Spleen (tissue), 13 donors: Measurements from ENCODE around the gene SPRR2B. TPM values are rescaled to one million over a fixed set of nuclear protein-coding genes. Genes with fewer than 3 reads are reported as not detected.
"Not testable (repeated sequence)": the region's sequence is repeated elsewhere in the genome, so short reads cannot be mapped to it uniquely, and the experiment has no call there.

ENCODE experiments used
- DNase-seq: peaks from one replicate; pipeline ENCODE4 v3.0.0-alpha.2; 2020
- H3K27ac ChIP-seq, 8 donors: fragments of 200-600 bp; sonication (generic) in 7 of 8; 1 replicate in 4 of 8; 2 replicates in 4 of 8; pipeline versions ENCODE4 v1.5.0 to v1.8.0; 2016 to 2021; ENCODE audit warnings: inconsistent platforms in 4 of 8, mild to moderate bottlenecking in 4 of 8, moderate library complexity in 1 of 8
- H3K27me3 ChIP-seq, 7 donors: fragments of 200-600 bp; sonication (generic) in 6 of 7; replicated peaks in 1 of 7; 1 replicate in 4 of 7; 2 replicates in 3 of 7; pipeline versions ENCODE4 v1.5.0 to v1.8.0; 2016 to 2021; ENCODE audit warnings: inconsistent platforms in 3 of 7, mild to moderate bottlenecking in 1 of 7
- H3K36me3 ChIP-seq, 6 donors: fragments of 200-600 bp; sonication (generic) in 5 of 6; 1 replicate in 4 of 6; 2 replicates in 2 of 6; pipeline versions ENCODE4 v1.5.0 to v1.8.0; 2016 to 2021; ENCODE audit warnings: inconsistent platforms in 2 of 6
- H3K4me1 ChIP-seq, 6 donors: fragments of 200-600 bp; sonication (generic) in 5 of 6; 1 replicate in 3 of 6; 2 replicates in 3 of 6; pipeline versions ENCODE4 v1.5.0 to v1.8.0; 2016 to 2021; ENCODE audit warnings: inconsistent platforms in 3 of 6
- H3K4me3 ChIP-seq, 8 donors: fragments of 200-600 bp; sonication (generic) in 7 of 8; 1 replicate in 4 of 8; 2 replicates in 4 of 8; pipeline versions ENCODE4 v1.5.0 to v1.8.0; 2016 to 2021; ENCODE audit warnings: inconsistent platforms in 4 of 8, mild to moderate bottlenecking in 4 of 8, moderate library complexity in 2 of 8
- H3K9me3 ChIP-seq, 8 donors: fragments of 200-600 bp; sonication (generic) in 7 of 8; 1 replicate in 4 of 8; 2 replicates in 4 of 8; pipeline versions ENCODE4 v1.5.0 to v1.8.0; 2016 to 2021; ENCODE audit warnings: inconsistent platforms in 4 of 8
- CTCF ChIP-seq, 11 experiments: fragments of 200-600 bp in 7 of 11; fragments of 450-650 bp in 4 of 11; sonication (generic) in 4 of 11; IDR thresholded peaks in 8 of 11; conservative IDR thresholded peaks in 3 of 11; 1 replicate in 7 of 11; 2 replicates in 4 of 11; pipeline versions ENCODE4 v1.4.0 to v1.8.0; 2016 to 2021; ENCODE audit warnings: antibody characterized with exemption in 11 of 11, inconsistent platforms in 4 of 11, mild to moderate bottlenecking in 1 of 11
- POLR2A ChIP-seq, 3 donors: fragments of 450-650 bp; IDR thresholded peaks; one replicate each; pipeline ENCODE4 v1.5.1; 2017; ENCODE audit warnings: antibody characterized with exemption in 3 of 3, mild to moderate bottlenecking in 1 of 3
- POLR2AphosphoS5 ChIP-seq, 3 donors: sonication (generic); formaldehyde crosslinking; IDR thresholded peaks; one replicate each; pipeline ENCODE4 v1.5.1; 2017; ENCODE audit warnings: antibody characterized with exemption in 3 of 3
- WGBS, 5 donors: extraction: QIAGEN DNeasy Blood & Tissue Kit in 3 of 5; methylation state at CpG; one replicate each; pipeline versions ENCODE4 v1.1.5 to v1.1.7; 2013 to 2018; 5-methylcytosine and 5-hydroxymethylcytosine counted together
- intact Hi-C: fragments of 100-400 bp; cut with DNase I; formaldehyde crosslinking; loops from one replicate; pipeline ENCODE4 v1.15.0; 2023; ENCODE audit warnings: low total_unique reads
- long read RNA-seq, 2 donors: transcript quantifications; one replicate each; lab custom pipeline, GENCODE V29; 2026
- polyA plus RNA-seq, 3 donors: library from polyadenylated mRNA; stranded (reverse); fragments of 200-250 nt; gene quantifications; one replicate each; pipeline ENCODE4 v1.2.1, GENCODE V29; 2013
- total RNA-seq, 7 donors: library from RNA; depleted of rRNA in 3 of 7; stranded (reverse); fragments of >200 nt in 3 of 7; fragmentation: NEBNext Ultra II Directional in 4 of 7; extraction: Animal tissue kit (Norgen Biotek cat#: 25700) in 4 of 7; gene quantifications; one replicate each; pipeline versions ENCODE4 v1.1.0 to v1.2.1, GENCODE V29; 2016 to 2021
- donor health status: healthy with polysubstance abuse.
- donor health status: DM: no; HTN: no; CAD: no; lungs with moderate emphysema.
- donor health status: DM: no; HTN: no; CAD: no.
- donor health status: Bipolar disorder and iron deficiency.
- donor health status: healthy.
- donor health status: DM: no; HTN: no; CAD: no.
- donor health status: DM: yes; HTN: yes; CAD: no.

Gene SPRR2B
- not detected for total RNA-seq
- polyA plus RNA-seq: not detected
- long read RNA-seq, donor 1: 0 reads
- long read RNA-seq, donor 2: 0 reads

DNA sequence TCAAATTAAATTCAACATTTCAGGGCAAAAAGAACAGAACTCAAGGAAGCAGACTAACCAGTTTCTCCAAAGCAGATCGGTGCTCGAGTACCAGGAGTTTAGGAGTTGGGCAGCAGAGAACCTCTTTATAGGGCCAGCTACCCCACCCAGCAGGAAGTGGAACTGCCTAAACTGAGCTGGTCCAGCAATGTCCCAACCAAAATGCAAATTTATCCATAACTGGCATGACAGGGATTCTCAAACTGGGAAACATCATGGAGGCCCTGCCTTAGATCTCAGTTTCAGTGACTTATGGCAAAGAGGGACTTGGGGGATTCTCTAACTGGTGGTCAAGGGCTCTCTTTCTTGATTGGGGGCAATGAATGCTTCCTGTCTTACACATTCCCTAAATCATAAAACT lies at the start of gene SPRR2B:
Gene SPRR2B (minus strand): TSS at position 101 of the 400 bp plus-strand sequence. CDS start 772 bp downstream, outside the sequence.
- no peak within 1 kb of the TSS for H3K4me3 ChIP-seq
- TF ChIP-seq POLR2AphosphoS5 (IDR thresholded peaks at IDR 0.05) (no peak), CTCF (IDR thresholded peaks at IDR 0.05 in 8 of 11, conservative IDR thresholded peaks at IDR 0.05 in 3 of 11) (no peak), POLR2A (IDR thresholded peaks at IDR 0.05) (no peak)
- 48 to 88% (median 84%) methylated on average over 2 of the region's 2 CpGs for WGBS, 5 donors
- no peak within 1 kb of the TSS for H3K27ac ChIP-seq
- DNase-seq: no peak
- H3K9me3 ChIP-seq: no peaks in the 10 kb centered on the region
- H3K4me1 ChIP-seq: no peaks in the 10 kb centered on the region
- intact Hi-C loops: no loop called here
- no peaks in the 10 kb centered on the region for H3K36me3 ChIP-seq
- no peaks in the 10 kb centered on the region for H3K27me3 ChIP-seq

DNA sequence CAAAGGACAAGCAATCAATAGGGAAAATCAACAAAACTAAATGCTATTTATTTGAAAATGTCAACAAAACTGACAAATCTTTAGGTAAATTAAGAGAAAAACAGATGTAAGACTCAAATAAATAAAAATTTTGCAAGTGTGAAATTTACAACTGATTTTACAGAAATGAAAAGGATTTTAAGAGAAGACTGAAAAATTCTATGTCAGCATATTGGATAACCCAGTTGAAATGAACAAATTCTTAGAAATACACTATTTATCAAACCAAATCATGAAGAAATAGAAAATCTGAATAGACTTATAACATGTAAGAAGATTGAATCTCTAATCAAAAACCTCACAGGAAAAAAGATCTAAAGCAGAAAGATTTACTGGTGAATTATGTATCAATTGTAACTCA lies 49.5 kb upstream of the SPRR2B start:
- peaks cover 2 to 34% (median 17%) of the 10 kb centered on the region in 8 donors for H3K9me3 ChIP-seq
- H3K4me3 ChIP-seq: no peak overlapping the region
- DNase-seq: no peak
- peaks cover 0 to 20% (median 0%) of the 10 kb centered on the region in 7 donors for H3K27me3 ChIP-seq
- TF ChIP-seq POLR2A (IDR thresholded peaks at IDR 0.05): no peak
- no peak for TF ChIP-seq CTCF (IDR thresholded peaks at IDR 0.05 in 8 of 11, conservative IDR thresholded peaks at IDR 0.05 in 3 of 11)
- no peak for TF ChIP-seq POLR2AphosphoS5 (IDR thresholded peaks at IDR 0.05)
- intact Hi-C loops: no loop called here
- H3K27ac ChIP-seq: no peak overlapping the region
- no peaks in the 10 kb centered on the region for H3K4me1 ChIP-seq
- no peaks in the 10 kb centered on the region for H3K36me3 ChIP-seq

DNA sequence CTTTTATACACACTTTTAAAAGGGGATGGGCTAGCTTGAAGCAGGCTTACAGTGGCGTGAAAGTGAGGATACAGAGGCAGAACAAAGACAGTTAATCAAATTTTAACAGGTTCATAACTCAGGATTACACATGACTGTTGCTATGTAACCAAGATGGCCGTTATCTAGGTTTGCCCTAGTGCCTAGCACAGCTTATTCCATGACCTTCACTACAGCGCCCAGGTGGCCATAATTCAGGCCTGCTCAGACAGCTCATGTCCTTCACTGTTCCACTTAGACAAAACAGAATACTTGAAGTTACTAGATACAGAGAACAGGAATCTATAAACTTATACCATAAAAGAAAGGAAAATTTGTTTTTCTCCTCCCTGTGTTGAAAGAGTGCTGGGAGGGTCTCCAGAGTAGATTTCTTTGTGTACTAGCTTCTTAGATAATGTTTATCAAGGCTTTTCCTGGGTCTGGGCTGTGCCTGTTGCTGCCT lies 48.1 kb upstream of the SPRR2B start:
- no peak overlapping the region for H3K4me3 ChIP-seq
- intact Hi-C loops: no loop called here

DNA sequence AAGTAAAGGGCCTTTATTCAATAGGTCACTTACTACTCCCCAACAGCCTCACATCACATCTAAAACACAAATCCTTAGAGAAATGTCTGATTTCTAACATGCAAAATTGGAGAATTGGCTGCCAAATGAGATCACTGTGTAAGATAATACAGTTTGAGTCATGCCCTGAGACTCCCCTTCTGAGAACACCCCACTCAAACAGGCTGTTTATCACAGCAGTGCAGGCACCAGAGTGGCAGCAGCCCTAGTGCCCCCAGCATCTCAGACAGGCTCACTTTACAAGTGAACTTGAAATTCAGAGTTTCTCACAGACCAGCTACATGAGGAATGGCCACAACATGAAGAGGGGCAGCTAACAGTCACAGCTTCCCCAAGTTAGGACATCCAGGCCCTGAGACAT lies 43.9 kb upstream of the SPRR2B start:
- H3K9me3 ChIP-seq, H3K27ac ChIP-seq, H3K36me3 ChIP-seq, intact Hi-C loops, H3K4me3 ChIP-seq, DNase-seq, H3K4me1 ChIP-seq: not testable (repeated sequence)
- H3K27me3 ChIP-seq: peaks cover 0 to 27% (median 0%) of the 10 kb centered on the region in 7 donors

More for the DNA sequence above, 48.1 kb upstream of the SPRR2B start:
- DNase-seq: no peak
- Histone ChIP-seq H3K4me1 (no peaks in the 10 kb centered on the region), H3K27me3 (peaks cover 0 to 27% (median 0%) of the 10 kb centered on the region in 7 donors), H3K36me3 (no peaks in the 10 kb centered on the region), H3K9me3 (peaks cover 0 to 20% (median 3%) of the 10 kb centered on the region in 8 donors), H3K27ac (no peak overlapping the region)
- WGBS, 5 donors: 51 to 70% (median 56%) methylated on average over 3 of the region's 3 CpGs
- TF ChIP-seq POLR2A (IDR thresholded peaks at IDR 0.05) (no peak), CTCF (IDR thresholded peaks at IDR 0.05 in 8 of 11, conservative IDR thresholded peaks at IDR 0.05 in 3 of 11) (no peak), POLR2AphosphoS5 (IDR thresholded peaks at IDR 0.05) (no peak)

DNA sequence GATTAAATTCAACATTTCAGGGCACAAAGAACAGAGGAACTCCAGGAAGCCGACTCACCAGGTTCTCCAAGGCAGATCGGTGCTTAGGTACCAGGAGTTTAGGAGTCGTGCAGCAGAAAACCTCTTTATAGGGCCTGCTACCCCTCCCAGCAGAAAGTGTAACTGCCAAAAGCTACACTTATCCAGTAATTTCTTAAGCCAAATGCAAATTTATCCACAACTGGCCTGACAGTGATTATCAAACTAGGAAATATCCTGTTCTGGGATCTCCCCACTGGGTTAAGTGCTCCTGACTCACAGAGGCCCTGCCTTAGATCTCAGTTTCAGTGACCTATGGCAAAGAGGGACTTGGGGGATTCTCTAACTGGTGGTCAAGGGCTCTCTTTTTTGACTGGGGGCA lies 42.0 kb upstream of the SPRR2B start, which contains the start of gene SPRR2F:
Gene SPRR2F (minus strand): TSS at position 101 of the 400 bp plus-strand sequence. CDS start 783 bp downstream, outside the sequence.
- H3K27me3 ChIP-seq: peaks cover 0 to 17% (median 0%) of the 10 kb centered on the region in 7 donors
- H3K4me3 ChIP-seq: no peak within 1 kb of the TSS
- no peak within 1 kb of the TSS for H3K27ac ChIP-seq
- peaks cover 0 to 4% (median 0%) of the 10 kb centered on the region in 8 donors for H3K9me3 ChIP-seq
- DNase-seq: no peak
- intact Hi-C loops: no loop called here
- TF ChIP-seq CTCF (IDR thresholded peaks at IDR 0.05 in 8 of 11, conservative IDR thresholded peaks at IDR 0.05 in 3 of 11) (no peak), POLR2A (IDR thresholded peaks at IDR 0.05) (no peak), POLR2AphosphoS5 (IDR thresholded peaks at IDR 0.05) (no peak)
- WGBS, 5 donors: 75 to 88% (median 86%) methylated on average over 3 of the region's 3 CpGs
- no peaks in the 10 kb centered on the region for H3K4me1 ChIP-seq
- no peaks in the 10 kb centered on the region for H3K36me3 ChIP-seq

GRCh38 chr1:153112454-153112853 lies 41.0 kb upstream of the SPRR2B start:
- H3K4me3 ChIP-seq, H3K9me3 ChIP-seq, DNase-seq, H3K4me1 ChIP-seq, H3K36me3 ChIP-seq, H3K27ac ChIP-seq, intact Hi-C loops: not testable (repeated sequence)
- 80 to 85% (median 83%) methylated on average over 5 of the region's 5 CpGs for WGBS, 5 donors
- peaks cover 0 to 17% (median 0%) of the 10 kb centered on the region in 7 donors for H3K27me3 ChIP-seq
